ENCODE results near the gene CCDC40. TPM values are rescaled to one million over a fixed set of nuclear protein-coding genes. Genes with fewer than 3 reads are reported as not detected.

The CCDC40 gene
- total and polyA plus RNA-seq, 2 of the 13 experiments (the other 11 are each of a cell fraction or from before 2014, with no cell fraction given), result 4.1 to 5.5 TPM

DNA sequence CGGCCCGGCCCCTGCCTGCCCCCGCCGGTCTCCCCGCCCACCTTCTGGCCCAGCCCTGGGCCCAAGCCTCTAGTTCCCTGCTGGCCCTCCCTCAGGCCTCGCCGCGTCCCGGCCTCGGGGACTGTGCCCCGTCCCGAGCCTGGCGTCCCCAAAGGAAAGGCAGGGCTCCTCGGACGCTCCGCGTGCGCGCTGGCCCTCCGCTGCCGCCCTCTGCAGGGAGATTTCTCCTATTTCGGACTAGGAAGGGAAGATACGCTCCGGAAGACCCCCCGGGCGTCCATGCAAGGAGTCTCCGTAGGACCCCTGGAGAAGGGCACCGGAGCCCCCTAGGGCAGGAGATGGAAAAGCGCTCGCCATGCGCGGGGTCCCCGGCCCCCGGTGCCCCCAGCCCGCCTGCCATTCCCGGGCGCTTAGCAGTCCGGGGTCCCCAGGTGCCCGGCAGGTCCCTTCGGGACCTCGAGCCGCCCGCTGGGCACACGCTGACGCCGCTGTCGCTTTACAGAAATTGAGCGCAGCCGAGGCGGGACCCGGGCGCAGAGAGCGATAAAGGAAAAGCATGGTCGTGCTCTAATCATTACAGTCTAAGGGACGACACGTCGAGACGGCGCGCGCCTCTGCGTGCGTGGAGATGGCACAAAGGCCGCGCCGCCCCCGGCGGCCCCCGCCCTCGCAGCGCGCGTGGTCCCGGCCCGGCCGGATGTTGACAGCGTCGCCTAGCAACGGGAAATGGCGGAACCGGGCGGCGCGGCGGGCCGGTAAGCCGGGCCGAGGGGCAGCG, at the start of gene CCDC40 (continued):
- TF ChIP-seq ZFP37 (CRISPR knock-in tag; IDR thresholded peaks at IDR 0.05; ENCODE audit: borderline replicate concordance), result no peak
- TF ChIP-seq ETV6 (CRISPR knock-in tag; conservative IDR thresholded peaks at IDR 0.05), result peak; percentile 52
- TF ChIP-seq HIVEP1 (CRISPR knock-in tag; IDR thresholded peaks at IDR 0.05), result peak; percentile 44; the same call in 1 of the 2 replicates
- peak; percentile 61 for TF ChIP-seq XRCC5 (optimal IDR thresholded peaks at IDR 0.05; ENCODE audit: low read length)
- TF ChIP-seq, protein P1, sequence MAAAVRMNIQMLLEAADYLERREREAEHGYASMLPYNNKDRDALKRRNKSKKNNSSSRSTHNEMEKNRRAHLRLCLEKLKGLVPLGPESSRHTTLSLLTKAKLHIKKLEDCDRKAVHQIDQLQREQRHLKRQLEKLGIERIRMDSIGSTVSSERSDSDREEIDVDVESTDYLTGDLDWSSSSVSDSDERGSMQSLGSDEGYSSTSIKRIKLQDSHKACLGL (CRISPR knock-in tag; IDR thresholded peaks at IDR 0.05), result peak; percentile 91
- peak; percentile 88 for TF ChIP-seq POLR2G (IDR thresholded peaks at IDR 0.05; ENCODE audit: low read depth, low read length)
- TF ChIP-seq ZBTB37 (CRISPR knock-in tag; IDR thresholded peaks at IDR 0.05), result no peak
- TF ChIP-seq, protein P2, sequence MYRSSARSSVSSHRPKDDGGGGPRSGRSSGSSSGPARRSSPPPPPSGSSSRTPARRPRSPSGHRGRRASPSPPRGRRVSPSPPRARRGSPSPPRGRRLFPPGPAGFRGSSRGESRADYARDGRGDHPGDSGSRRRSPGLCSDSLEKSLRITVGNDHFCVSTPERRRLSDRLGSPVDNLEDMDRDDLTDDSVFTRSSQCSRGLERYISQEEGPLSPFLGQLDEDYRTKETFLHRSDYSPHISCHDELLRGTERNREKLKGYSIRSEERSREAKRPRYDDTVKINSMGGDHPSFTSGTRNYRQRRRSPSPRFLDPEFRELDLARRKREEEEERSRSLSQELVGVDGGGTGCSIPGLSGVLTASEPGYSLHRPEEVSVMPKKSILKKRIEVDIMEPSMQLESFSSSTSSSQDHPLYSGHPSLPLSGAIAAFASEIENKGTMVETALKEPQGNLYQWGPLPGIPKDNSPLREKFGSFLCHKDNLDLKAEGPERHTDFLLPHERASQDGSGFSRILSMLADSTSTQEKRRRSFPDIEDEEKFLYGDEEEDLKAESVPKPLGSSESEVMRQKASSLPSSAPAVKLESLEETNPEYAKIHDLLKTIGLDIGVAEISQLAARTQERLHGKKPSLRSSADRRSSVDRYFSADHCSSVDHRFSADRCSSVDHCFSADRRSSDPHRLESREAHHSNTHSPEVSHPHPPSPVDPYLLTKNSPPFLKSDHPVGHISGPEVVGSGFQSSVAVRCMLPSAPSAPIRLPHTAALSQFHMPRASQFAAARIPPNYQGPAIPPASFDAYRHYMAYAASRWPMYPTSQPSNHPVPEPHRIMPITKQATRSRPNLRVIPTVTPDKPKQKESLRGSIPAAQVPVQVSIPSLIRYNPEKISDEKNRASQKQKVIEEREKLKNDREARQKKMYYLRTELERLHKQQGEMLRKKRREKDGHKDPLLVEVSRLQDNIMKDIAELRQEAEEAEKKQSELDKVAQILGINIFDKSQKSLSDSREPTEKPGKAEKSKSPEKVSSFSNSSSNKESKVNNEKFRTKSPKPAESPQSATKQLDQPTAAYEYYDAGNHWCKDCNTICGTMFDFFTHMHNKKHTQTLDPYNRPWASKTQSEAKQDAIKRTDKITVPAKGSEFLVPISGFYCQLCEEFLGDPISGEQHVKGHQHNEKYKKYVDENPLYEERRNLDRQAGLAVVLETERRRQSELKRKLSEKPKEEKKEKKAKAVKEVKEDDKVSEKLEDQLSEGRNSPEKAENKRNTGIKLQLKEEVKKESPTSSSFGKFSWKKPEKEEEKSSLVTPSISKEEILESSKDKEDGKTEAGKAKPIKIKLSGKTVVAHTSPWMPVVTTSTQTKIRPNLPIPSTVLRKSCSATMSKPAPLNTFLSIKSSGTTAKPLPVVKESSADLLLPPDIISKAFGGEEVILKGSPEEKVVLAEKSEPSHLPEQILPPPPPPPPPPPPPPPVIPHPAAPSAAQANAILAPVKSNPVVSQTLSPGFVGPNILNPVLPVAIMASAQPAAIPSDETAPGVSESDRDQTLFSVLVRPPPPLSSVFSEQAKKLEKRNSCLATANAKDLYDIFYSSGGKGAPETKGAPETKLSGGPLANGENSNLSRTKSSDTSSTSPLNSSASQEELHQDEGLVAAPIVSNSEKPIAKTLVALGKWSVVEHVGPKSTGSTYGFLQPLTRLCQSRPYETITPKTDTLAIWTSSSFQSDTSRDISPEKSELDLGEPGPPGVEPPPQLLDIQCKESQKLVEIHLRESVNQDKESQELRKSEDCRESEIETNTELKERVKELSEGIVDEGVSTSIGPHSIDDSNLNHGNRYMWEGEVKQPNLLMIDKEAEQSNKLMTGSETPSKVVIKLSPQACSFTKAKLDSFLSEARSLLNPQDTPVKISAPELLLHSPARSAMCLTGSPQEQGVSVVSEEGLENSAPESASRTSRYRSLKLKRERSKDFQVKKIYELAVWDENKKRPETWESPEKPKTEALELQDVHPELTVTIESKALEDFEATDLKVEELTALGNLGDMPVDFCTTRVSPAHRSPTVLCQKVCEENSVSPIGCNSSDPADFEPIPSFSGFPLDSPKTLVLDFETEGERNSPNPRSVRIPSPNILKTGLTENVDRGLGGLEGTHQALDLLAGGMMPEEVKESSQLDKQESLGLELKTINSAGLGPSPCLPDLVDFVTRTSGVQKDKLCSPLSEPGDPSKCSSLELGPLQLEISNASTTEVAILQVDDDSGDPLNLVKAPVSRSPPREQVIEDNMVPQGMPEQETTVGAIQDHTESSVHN (CRISPR knock-in tag; IDR thresholded peaks at IDR 0.05), result no peak
- TF ChIP-seq CBX1 (IDR thresholded peaks at IDR 0.05; ENCODE audit: low read depth), result no peak
- TF ChIP-seq, protein P3, sequence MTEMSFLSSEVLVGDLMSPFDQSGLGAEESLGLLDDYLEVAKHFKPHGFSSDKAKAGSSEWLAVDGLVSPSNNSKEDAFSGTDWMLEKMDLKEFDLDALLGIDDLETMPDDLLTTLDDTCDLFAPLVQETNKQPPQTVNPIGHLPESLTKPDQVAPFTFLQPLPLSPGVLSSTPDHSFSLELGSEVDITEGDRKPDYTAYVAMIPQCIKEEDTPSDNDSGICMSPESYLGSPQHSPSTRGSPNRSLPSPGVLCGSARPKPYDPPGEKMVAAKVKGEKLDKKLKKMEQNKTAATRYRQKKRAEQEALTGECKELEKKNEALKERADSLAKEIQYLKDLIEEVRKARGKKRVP (CRISPR knock-in tag; IDR thresholded peaks at IDR 0.05), result 0 out of 4 replicates have a peak, but pooled peaks of 1 of the 2 experiments have one; percentile 24
- TF ChIP-seq PHF21A (CRISPR knock-in tag; IDR thresholded peaks at IDR 0.05), result peak; percentile 78
- TF ChIP-seq ZNF639 (CRISPR knock-in tag; conservative IDR thresholded peaks at IDR 0.05), result peak; percentile 62; the same call in 1 of the 2 replicates
- TF ChIP-seq ZNF10 (CRISPR knock-in tag; IDR thresholded peaks at IDR 0.05; ENCODE audit: borderline replicate concordance, low read depth), result no peak
- TF ChIP-seq ZNF235 (CRISPR knock-in tag; IDR thresholded peaks at IDR 0.05; ENCODE audit: borderline replicate concordance), result peak; percentile 93
- peak; percentile 80 for TF ChIP-seq SKI (IDR thresholded peaks at IDR 0.05; ENCODE audit: partially characterized antibody)
- TF ChIP-seq ZNF577 (CRISPR knock-in tag; IDR thresholded peaks at IDR 0.05; ENCODE audit: borderline replicate concordance, low read depth), result no peak
